Kidney (tissue), 14 donors: ENCODE results near the gene EGLN2. TPM values are rescaled to one million over a fixed set of nuclear protein-coding genes. Genes with fewer than 3 reads are reported as not detected.
"Not testable (repeated sequence)": the region's sequence is repeated elsewhere in the genome, so short reads cannot be mapped to it uniquely, and the experiment has no call there.

ENCODE experiments used
- DNase-seq, 5 donors: peaks; one replicate each; pipeline ENCODE4 v3.0.0-alpha.2; 2013 to 2020
- FAIRE-seq: peaks from 2 replicates; lab custom pipeline; 2012; peaks lifted over from hg19 to GRCh38; lab: Jason Lieb, UNC
- H3K27ac ChIP-seq, 2 donors: one replicate each; pipeline ENCODE4 v1.7.0; 2013; ENCODE audit warnings: low read depth in 2 of 2, low read length in 2 of 2, inconsistent platforms in 1 of 2
- H3K27me3 ChIP-seq: one replicate; pipeline ENCODE4 v1.7.1; 2013; ENCODE audit warnings: low read length, inconsistent platforms; ENCODE audit not compliant: control insufficient read depth, insufficient read depth
- H3K36me3 ChIP-seq, 3 donors: one replicate each; pipeline versions ENCODE4 v1.7.0 to v1.7.1; 2013; ENCODE audit warnings: low read length in 3 of 3, control low read depth in 1 of 3, inconsistent platforms in 1 of 3; ENCODE audit not compliant: insufficient read depth in 3 of 3, control insufficient read depth in 2 of 3
- H3K4me1 ChIP-seq, 3 donors: one replicate each; pipeline versions ENCODE4 v1.7.0 to v1.7.1; 2013; ENCODE audit warnings: low read length in 3 of 3, inconsistent platforms in 1 of 3, low read depth in 1 of 3; ENCODE audit not compliant: control insufficient read depth in 2 of 3, insufficient read depth in 2 of 3
- H3K4me3 ChIP-seq, 3 donors: one replicate each; pipeline versions ENCODE4 v1.7.0 to v1.8.1; 2013; ENCODE audit warnings: low read length in 3 of 3, control low read depth in 1 of 3, inconsistent platforms in 1 of 3
- H3K9ac ChIP-seq, 3 donors: one replicate each; pipeline versions ENCODE4 v1.7.0 to v1.7.1; 2013; ENCODE audit warnings: low read length in 3 of 3, control low read depth in 1 of 3, inconsistent platforms in 1 of 3
- H3K9me3 ChIP-seq, 3 donors: one replicate each; pipeline versions ENCODE4 v1.7.0 to v1.7.1; 2013; ENCODE audit warnings: low read length in 3 of 3, control low read depth in 1 of 3, inconsistent platforms in 1 of 3; ENCODE audit not compliant: control insufficient read depth in 2 of 3, insufficient read depth in 1 of 3
- intact Hi-C: fragments of 100-400 bp; cut with DNase I; formaldehyde crosslinking; loops from one replicate; pipeline ENCODE4 v1.11.1; 2022
- polyA plus RNA-seq: library from polyadenylated mRNA; stranded (reverse); fragments of 350-450 nt; fragmentation: Illumina TruSeq; extraction: RNeasy Lipid Tissue Mini Kit (QIAGEN cat#74804); gene quantifications from one replicate; pipeline ENCODE4 v1.2.3, GENCODE V29; 2014; ENCODE audit warnings: low read depth, low replicate concordance; ENCODE audit not compliant: insufficient read depth
- total RNA-seq: library from RNA; stranded (reverse); fragmentation: NEBNext Ultra II Directional; extraction: Animal tissue kit (Norgen Biotek cat#: 25700); gene quantifications from one replicate; pipeline ENCODE4 v1.2.1, GENCODE V29; 2021
- TF ChIP-seq, protein P1 (sequence below): IDR thresholded peaks from 3 replicates; pipeline ENCODE4 v1.5.1; 2012; ENCODE audit warnings: mild to moderate bottlenecking, moderate library complexity, borderline replicate concordance; ENCODE audit not compliant: insufficient read depth; ENCODE audit errors: extremely low read depth
- donor health status: control.
- donor health status: control.
- donor health status: control.
- donor health status: control.
- donor health status: control.
- donor health status: DM: yes; HTN: yes; CAD: no.
- donor health status: Normal renal cell carcinoma (clear cell type).

EGLN2 gene
- total and polyA plus RNA-seq, 2 donors from 2014 or later, result 96.0 to 96.3 TPM

DNA sequence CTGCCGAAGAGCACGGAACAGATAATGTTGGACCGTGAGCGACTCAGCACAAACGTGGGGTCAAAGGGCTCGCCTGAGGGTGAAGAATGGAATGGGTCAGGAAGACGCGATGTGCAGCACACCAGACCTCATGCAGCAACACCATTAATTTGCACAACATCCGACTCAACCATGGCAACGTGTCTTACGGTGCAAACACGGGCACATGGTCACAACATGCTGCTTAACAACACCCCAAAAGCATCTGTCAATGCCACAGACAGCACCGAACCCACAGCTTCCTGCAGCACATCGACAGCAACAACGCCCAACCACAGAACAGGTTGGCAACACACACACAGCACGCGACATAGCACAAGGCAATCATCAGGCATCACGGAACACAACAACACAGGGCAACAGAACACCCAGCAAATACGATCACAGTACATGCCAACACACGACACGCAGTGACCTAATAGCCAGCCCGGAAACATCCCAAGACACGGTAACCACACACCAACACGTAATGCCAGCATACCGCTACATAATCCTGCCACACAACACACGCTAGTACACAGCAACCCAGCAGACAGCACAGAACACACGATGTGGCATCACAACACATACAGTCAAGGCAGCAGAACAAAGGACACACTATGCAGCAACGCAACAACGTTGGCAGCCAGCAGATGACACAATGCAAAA is 27.9 kb downstream of the EGLN2 start:
- H3K27me3 ChIP-seq, H3K4me3 ChIP-seq, H3K27ac ChIP-seq, intact Hi-C loops, H3K4me1 ChIP-seq, FAIRE-seq, H3K36me3 ChIP-seq, DNase-seq, H3K9me3 ChIP-seq, H3K9ac ChIP-seq: not testable (repeated sequence)

- DNase-seq, result no peak
- FAIRE-seq, result no peak
Observed at GRCh38 chr19:40827386-40828247, 28.6 kb downstream of the EGLN2 start.

GRCh38 chr19:40829205-40829604 is 30.2 kb downstream of the EGLN2 start:
- FAIRE-seq (no peak), DNase-seq (no peak)
- Histone ChIP-seq H3K4me1 (no peaks in the 10 kb centered on the region), H3K9me3 (peaks cover 0 to 1% (median 0%) of the 10 kb centered on the region in 3 donors), H3K27me3 (no peaks in the 10 kb centered on the region), H3K36me3 (peaks cover 2 to 5% (median 3%) of the 10 kb centered on the region in 3 donors), H3K9ac (no peak overlapping the region), H3K27ac (no peak overlapping the region), H3K4me3 (no peak overlapping the region)
- TF ChIP-seq, protein P1, sequence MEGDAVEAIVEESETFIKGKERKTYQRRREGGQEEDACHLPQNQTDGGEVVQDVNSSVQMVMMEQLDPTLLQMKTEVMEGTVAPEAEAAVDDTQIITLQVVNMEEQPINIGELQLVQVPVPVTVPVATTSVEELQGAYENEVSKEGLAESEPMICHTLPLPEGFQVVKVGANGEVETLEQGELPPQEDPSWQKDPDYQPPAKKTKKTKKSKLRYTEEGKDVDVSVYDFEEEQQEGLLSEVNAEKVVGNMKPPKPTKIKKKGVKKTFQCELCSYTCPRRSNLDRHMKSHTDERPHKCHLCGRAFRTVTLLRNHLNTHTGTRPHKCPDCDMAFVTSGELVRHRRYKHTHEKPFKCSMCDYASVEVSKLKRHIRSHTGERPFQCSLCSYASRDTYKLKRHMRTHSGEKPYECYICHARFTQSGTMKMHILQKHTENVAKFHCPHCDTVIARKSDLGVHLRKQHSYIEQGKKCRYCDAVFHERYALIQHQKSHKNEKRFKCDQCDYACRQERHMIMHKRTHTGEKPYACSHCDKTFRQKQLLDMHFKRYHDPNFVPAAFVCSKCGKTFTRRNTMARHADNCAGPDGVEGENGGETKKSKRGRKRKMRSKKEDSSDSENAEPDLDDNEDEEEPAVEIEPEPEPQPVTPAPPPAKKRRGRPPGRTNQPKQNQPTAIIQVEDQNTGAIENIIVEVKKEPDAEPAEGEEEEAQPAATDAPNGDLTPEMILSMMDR, result no peak
- intact Hi-C loops, result no loop called here

More at GRCh38 chr19:40827386-40828247, 28.6 kb downstream of the EGLN2 start:
- H3K4me3 ChIP-seq, result no peak overlapping the region
- H3K9ac ChIP-seq, result no peak overlapping the region
- TF ChIP-seq, protein P1, result no peak
- peaks cover 0 to 7% (median 0%) of the 10 kb centered on the region in 3 donors for H3K4me1 ChIP-seq
- H3K27me3 ChIP-seq, result no peaks in the 10 kb centered on the region
- intact Hi-C loops, result no loop called here
- peaks cover 0 to 1% (median 0%) of the 10 kb centered on the region in 3 donors for H3K9me3 ChIP-seq
- H3K27ac ChIP-seq, result no peak overlapping the region
- peaks cover 2 to 5% (median 3%) of the 10 kb centered on the region in 3 donors for H3K36me3 ChIP-seq

GRCh38 chr19:40830741-40831140 is 31.8 kb downstream of the EGLN2 start:
- FAIRE-seq, DNase-seq, intact Hi-C loops: not testable (repeated sequence)

More at GRCh38 chr19:40830741-40831140, 31.8 kb downstream of the EGLN2 start:
- not testable (repeated sequence) for H3K36me3 ChIP-seq, H3K27me3 ChIP-seq, H3K27ac ChIP-seq, H3K9me3 ChIP-seq, H3K4me1 ChIP-seq, H3K9ac ChIP-seq, H3K4me3 ChIP-seq
